ENCODE results near the gene NPBWR2.

GRCh38 chr20:64146301-64146935 lies 39.1 kb upstream of the NPBWR2 start:
- TF ChIP-seq, protein P1, sequence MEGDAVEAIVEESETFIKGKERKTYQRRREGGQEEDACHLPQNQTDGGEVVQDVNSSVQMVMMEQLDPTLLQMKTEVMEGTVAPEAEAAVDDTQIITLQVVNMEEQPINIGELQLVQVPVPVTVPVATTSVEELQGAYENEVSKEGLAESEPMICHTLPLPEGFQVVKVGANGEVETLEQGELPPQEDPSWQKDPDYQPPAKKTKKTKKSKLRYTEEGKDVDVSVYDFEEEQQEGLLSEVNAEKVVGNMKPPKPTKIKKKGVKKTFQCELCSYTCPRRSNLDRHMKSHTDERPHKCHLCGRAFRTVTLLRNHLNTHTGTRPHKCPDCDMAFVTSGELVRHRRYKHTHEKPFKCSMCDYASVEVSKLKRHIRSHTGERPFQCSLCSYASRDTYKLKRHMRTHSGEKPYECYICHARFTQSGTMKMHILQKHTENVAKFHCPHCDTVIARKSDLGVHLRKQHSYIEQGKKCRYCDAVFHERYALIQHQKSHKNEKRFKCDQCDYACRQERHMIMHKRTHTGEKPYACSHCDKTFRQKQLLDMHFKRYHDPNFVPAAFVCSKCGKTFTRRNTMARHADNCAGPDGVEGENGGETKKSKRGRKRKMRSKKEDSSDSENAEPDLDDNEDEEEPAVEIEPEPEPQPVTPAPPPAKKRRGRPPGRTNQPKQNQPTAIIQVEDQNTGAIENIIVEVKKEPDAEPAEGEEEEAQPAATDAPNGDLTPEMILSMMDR (IDR thresholded peaks at IDR 0.05; ENCODE audit: low read length): no peak
- TF ChIP-seq EZH2 (IDR thresholded peaks at IDR 0.05; ENCODE audit: borderline replicate concordance, low read length): no peak
